Measurements from ENCODE around the gene ZNF648.

DNA sequence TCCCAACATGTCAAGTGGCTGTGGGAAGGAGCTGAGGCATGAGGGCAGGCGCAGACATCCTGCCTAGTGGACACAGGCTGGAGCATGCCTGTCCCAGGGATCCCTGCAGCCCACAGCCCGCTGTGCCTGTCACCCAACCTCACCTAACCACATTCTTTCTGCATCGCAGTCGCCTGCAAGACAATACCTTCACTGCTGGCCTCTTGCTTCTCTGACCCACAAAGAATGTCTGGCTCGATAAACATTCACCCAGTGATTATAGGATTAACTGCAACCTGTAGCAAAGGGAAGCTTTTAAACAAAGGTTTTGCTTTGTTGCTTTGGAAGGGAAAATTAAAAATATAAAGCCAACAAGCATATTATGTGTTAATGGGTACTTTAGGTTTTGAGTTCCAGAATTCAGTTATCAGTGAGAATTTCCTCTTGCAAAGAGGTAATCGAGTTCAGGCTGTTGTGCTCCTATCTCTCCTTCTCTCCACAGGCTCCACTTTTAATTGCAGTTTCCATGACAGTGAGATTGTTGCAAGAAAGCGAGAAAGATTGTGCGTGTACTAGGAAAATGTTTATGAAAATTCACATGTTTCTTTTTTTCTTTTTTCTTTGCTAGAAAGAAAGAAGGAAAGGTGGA is 40.0 kb upstream of the ZNF648 start:
- TF ChIP-seq CEBPB (IDR thresholded peaks at IDR 0.05), result peak; percentile 61; the same call in 1 of the 2 replicates
- TF ChIP-seq, protein P1, sequence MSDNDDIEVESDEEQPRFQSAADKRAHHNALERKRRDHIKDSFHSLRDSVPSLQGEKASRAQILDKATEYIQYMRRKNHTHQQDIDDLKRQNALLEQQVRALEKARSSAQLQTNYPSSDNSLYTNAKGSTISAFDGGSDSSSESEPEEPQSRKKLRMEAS (IDR thresholded peaks at IDR 0.05), result peak; percentile 96
- TF ChIP-seq, protein P2, sequence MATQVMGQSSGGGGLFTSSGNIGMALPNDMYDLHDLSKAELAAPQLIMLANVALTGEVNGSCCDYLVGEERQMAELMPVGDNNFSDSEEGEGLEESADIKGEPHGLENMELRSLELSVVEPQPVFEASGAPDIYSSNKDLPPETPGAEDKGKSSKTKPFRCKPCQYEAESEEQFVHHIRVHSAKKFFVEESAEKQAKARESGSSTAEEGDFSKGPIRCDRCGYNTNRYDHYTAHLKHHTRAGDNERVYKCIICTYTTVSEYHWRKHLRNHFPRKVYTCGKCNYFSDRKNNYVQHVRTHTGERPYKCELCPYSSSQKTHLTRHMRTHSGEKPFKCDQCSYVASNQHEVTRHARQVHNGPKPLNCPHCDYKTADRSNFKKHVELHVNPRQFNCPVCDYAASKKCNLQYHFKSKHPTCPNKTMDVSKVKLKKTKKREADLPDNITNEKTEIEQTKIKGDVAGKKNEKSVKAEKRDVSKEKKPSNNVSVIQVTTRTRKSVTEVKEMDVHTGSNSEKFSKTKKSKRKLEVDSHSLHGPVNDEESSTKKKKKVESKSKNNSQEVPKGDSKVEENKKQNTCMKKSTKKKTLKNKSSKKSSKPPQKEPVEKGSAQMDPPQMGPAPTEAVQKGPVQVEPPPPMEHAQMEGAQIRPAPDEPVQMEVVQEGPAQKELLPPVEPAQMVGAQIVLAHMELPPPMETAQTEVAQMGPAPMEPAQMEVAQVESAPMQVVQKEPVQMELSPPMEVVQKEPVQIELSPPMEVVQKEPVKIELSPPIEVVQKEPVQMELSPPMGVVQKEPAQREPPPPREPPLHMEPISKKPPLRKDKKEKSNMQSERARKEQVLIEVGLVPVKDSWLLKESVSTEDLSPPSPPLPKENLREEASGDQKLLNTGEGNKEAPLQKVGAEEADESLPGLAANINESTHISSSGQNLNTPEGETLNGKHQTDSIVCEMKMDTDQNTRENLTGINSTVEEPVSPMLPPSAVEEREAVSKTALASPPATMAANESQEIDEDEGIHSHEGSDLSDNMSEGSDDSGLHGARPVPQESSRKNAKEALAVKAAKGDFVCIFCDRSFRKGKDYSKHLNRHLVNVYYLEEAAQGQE (IDR thresholded peaks at IDR 0.05; ENCODE audit: low read depth), result no peak; the same call in 1 of the 2 replicates
- no peak for TF ChIP-seq TAF1 (IDR thresholded peaks at IDR 0.05; ENCODE audit: low read depth)
- peak; percentile 99 for TF ChIP-seq EP300 (IDR thresholded peaks at IDR 0.05; ENCODE audit: borderline replicate concordance)
- peak; percentile 85 for TF ChIP-seq NFIC (IDR thresholded peaks at IDR 0.05)
- no peak for TF ChIP-seq ZBTB7A (IDR thresholded peaks at IDR 0.05; ENCODE audit: low read depth)
- peak; percentile 75 for TF ChIP-seq YY1 (IDR thresholded peaks at IDR 0.05; ENCODE audit: low read depth)
- peak; percentile 41; the same call in 1 of the 2 replicates for TF ChIP-seq RAD21 (IDR thresholded peaks at IDR 0.05; ENCODE audit: low read depth)
